BE2C (cell line): ENCODE results near the gene DPYSL5.
"Not testable (repeated sequence)": the region's sequence is repeated elsewhere in the genome, so short reads cannot be mapped to it uniquely, and the experiment has no call there.

ENCODE experiments used
- DNase-seq: peaks from one replicate; pipeline ENCODE4 v3.0.0-alpha.2; 2020
- H3K27me3 ChIP-seq: fragments of 250-450 bp; sonication (Bioruptor Pico); 2 replicates; pipeline ENCODE4 v1.5.1; 2020; ENCODE audit warnings: mild to moderate bottlenecking
- H3K36me3 ChIP-seq: fragments of 250-450 bp; sonication (Bioruptor Pico); 2 replicates; pipeline ENCODE4 v1.5.1; 2020; ENCODE audit warnings: mild to moderate bottlenecking
- H3K4me1 ChIP-seq: fragments of 250-450 bp; sonication (Bioruptor Pico); 2 replicates; pipeline ENCODE4 v1.5.1; 2020
- H3K4me3 ChIP-seq: 2 replicates; pipeline ENCODE4 v1.5.1; 2011; ENCODE audit warnings: low read depth, low read length
- H3K9me3 ChIP-seq: fragments of 250-450 bp; sonication (Bioruptor Pico); 2 replicates; pipeline ENCODE4 v1.5.1; 2020
- CTCF ChIP-seq: IDR thresholded peaks from 2 replicates; pipeline ENCODE4 v1.5.1; 2012; ENCODE audit warnings: mild to moderate bottlenecking, low read depth, low read length

DPYSL5 gene

GRCh38 chr2:26876260-26876659 is 28.3 kb downstream of the DPYSL5 start:
- Histone ChIP-seq H3K4me3 (no peak overlapping the region), H3K36me3 (no peaks in the 10 kb centered on the region; the same call in 1 of the 2 replicates), H3K9me3 (no peaks in the 10 kb centered on the region), H3K4me1 (no peaks in the 10 kb centered on the region), H3K27me3 (no peaks in the 10 kb centered on the region)
- no peak for TF ChIP-seq CTCF
- DNase-seq: no peak

- no peaks in the 10 kb centered on the region for H3K27me3 ChIP-seq
- H3K36me3 ChIP-seq: no peaks in the 10 kb centered on the region; the same call in 1 of the 2 replicates
- no peak for DNase-seq
- no peaks in the 10 kb centered on the region for H3K9me3 ChIP-seq
- no peak overlapping the region for H3K4me3 ChIP-seq
- no peak for TF ChIP-seq CTCF
- H3K4me1 ChIP-seq: no peaks in the 10 kb centered on the region
Measured at GRCh38 chr2:26877276-26877675, 29.3 kb downstream of the DPYSL5 start.

- no peaks in the 10 kb centered on the region for H3K4me1 ChIP-seq
- H3K4me3 ChIP-seq: no peak overlapping the region
- no peak for DNase-seq
- no peak for TF ChIP-seq CTCF
- H3K36me3 ChIP-seq: no peaks in the 10 kb centered on the region; the same call in 1 of the 2 replicates
- no peaks in the 10 kb centered on the region for H3K9me3 ChIP-seq
- H3K27me3 ChIP-seq: no peaks in the 10 kb centered on the region
Measured at GRCh38 chr2:26880161-26880560, 32.2 kb downstream of the DPYSL5 start.

- no peak for TF ChIP-seq CTCF
- no peaks in the 10 kb centered on the region for H3K9me3 ChIP-seq
- no peak overlapping the region for H3K4me3 ChIP-seq
- no peaks in the 10 kb centered on the region; the same call in 1 of the 2 replicates for H3K36me3 ChIP-seq
- no peak for DNase-seq
- H3K4me1 ChIP-seq: no peaks in the 10 kb centered on the region
- no peaks in the 10 kb centered on the region for H3K27me3 ChIP-seq
Measured at GRCh38 chr2:26880910-26881435, 33.0 kb downstream of the DPYSL5 start.

GRCh38 chr2:26882220-26882619 is 34.3 kb downstream of the DPYSL5 start:
- not testable (repeated sequence) for DNase-seq, H3K36me3 ChIP-seq, H3K9me3 ChIP-seq, H3K27me3 ChIP-seq, H3K4me3 ChIP-seq, H3K4me1 ChIP-seq

- no peaks in the 10 kb centered on the region for H3K27me3 ChIP-seq
- TF ChIP-seq CTCF: no peak
Measured at GRCh38 chr2:26883956-26884355, 36.0 kb downstream of the DPYSL5 start.

GRCh38 chr2:26884486-26884885 is 36.6 kb downstream of the DPYSL5 start:
- H3K4me3 ChIP-seq: no peak overlapping the region
- H3K9me3 ChIP-seq: no peaks in the 10 kb centered on the region
- no peaks in the 10 kb centered on the region for H3K4me1 ChIP-seq
- H3K27me3 ChIP-seq: no peaks in the 10 kb centered on the region
- no peaks in the 10 kb centered on the region; the same call in 1 of the 2 replicates for H3K36me3 ChIP-seq
- DNase-seq: no peak
- no peak for TF ChIP-seq CTCF

More at GRCh38 chr2:26883956-26884355, 36.0 kb downstream of the DPYSL5 start:
- Histone ChIP-seq H3K4me1 (no peaks in the 10 kb centered on the region), H3K4me3 (no peak overlapping the region), H3K36me3 (no peaks in the 10 kb centered on the region; the same call in 1 of the 2 replicates), H3K9me3 (no peaks in the 10 kb centered on the region)
- DNase-seq: no peak
